Measurements from ENCODE around the gene AOAH. TPM values are rescaled to one million over a fixed set of nuclear protein-coding genes. Genes with fewer than 3 reads are reported as not detected.

AOAH gene
- total and polyA plus RNA-seq, 2 donors (not counting 3 experiments of a cell fraction or from before 2014, with no cell fraction given): not detected

- CTCF ChIA-PET: interaction anchor here (0.6 to 6.0 kb wide), 4 partner anchors 8 to 521 kb away, joined by 4 to 40 read pairs (median 8); no protein-coding TSS in a partner anchor
- POLR2A ChIA-PET: no interaction called here
These were observed 46.4 kb downstream of the AOAH start for GRCh38 chr7:36677769-36678437.

More at GRCh38 chr7:36677769-36678437, 46.4 kb downstream of the AOAH start:
- H3K4me2 ChIP-seq (ENCODE audit: insufficient read depth, low read length): no peak overlapping the region
- TF ChIP-seq CTCF (IDR thresholded peaks at IDR 0.05; ENCODE audit: extremely low read depth in 1 of 2, insufficient read depth in 1 of 2, low read depth in 1 of 2, low read length in 2 of 2) (no peak), MYC (IDR thresholded peaks at IDR 0.05; ENCODE audit: low read depth, low read length) (no peak), EZH2 (IDR thresholded peaks at IDR 0.05; ENCODE audit: borderline replicate concordance, low read depth, low read length, severe bottlenecking) (no peak), GATA2 (IDR thresholded peaks at IDR 0.05; ENCODE audit: insufficient read depth, insufficient read length, low read depth, low read length) (no peak), FOS (IDR thresholded peaks at IDR 0.05; ENCODE audit: borderline replicate concordance, insufficient read depth, low read length) (no peak), POLR2AphosphoS5 (IDR thresholded peaks at IDR 0.05; ENCODE audit: insufficient read depth, low read depth, low read length) (no peak), POLR2A (IDR thresholded peaks at IDR 0.05; ENCODE audit: low read depth, low read length) (no peak), MAX (IDR thresholded peaks at IDR 0.05; ENCODE audit: insufficient read depth, insufficient read length) (no peak), JUN (IDR thresholded peaks at IDR 0.05; ENCODE audit: borderline replicate concordance, insufficient read depth, insufficient read length, low read depth) (no peak)
- no peaks in the 10 kb centered on the region for H3K79me2 ChIP-seq (ENCODE audit: control insufficient read depth, insufficient read depth, low read length)
- no peaks in the 10 kb centered on the region for H3K36me3 ChIP-seq (ENCODE audit: control insufficient read depth in 2 of 2, extremely low read depth in 1 of 2, insufficient read depth in 2 of 2, low read length in 2 of 2)
- no peak overlapping the region for H3K4me3 ChIP-seq (replicated peaks in 1 of 3; ENCODE audit: insufficient read depth in 1 of 3, low read depth in 1 of 3, low read length in 3 of 3)
- intact Hi-C loops (cut with micrococcal nuclease) (no loop called here), dilution Hi-C loops (cut with MboI; ENCODE audit: extremely low pct_ligation_motif_present, low sequenced_read_pairs) (no loop called here)
- no peaks in the 10 kb centered on the region for H3K27me3 ChIP-seq (ENCODE audit: control insufficient read depth in 2 of 2, insufficient read depth in 2 of 2, low read length in 2 of 2)
- no peak for FAIRE-seq
- no peaks in the 10 kb centered on the region for H3K9me3 ChIP-seq (replicated peaks; ENCODE audit: control insufficient read depth, insufficient read depth, low read length)
- H3K4me1 ChIP-seq (ENCODE audit: control insufficient read depth, extremely low read depth, insufficient read depth, low read length): peaks cover 6% of the 10 kb centered on the region
- no TSS peak for BruUV-seq (replicated peaks)
- no peak overlapping the region for H2AFZ ChIP-seq (ENCODE audit: low read depth, low read length)
- H3K27ac ChIP-seq (ENCODE audit: insufficient read depth, low read depth, low read length): no peak overlapping the region
- no peaks in the 10 kb centered on the region for H3K9me1 ChIP-seq (replicated peaks; ENCODE audit: control insufficient read depth, extremely low read depth, insufficient read depth, low read length)
- no peaks in the 10 kb centered on the region for H4K20me1 ChIP-seq (replicated peaks; ENCODE audit: control insufficient read depth, extremely low read depth, insufficient read depth, low read length)
- no peak overlapping the region for H3K9ac ChIP-seq (replicated peaks; ENCODE audit: extremely low read depth, insufficient read depth, low read length)
- no peak for DNase-seq (ENCODE audit: low read depth, low spot score)

All from endothelial cell of umbilical vein (primary cell).